B cell (primary cell): ENCODE measurements around the gene EMX1. TPM values are rescaled to one million over a fixed set of nuclear protein-coding genes. Genes with fewer than 3 reads are reported as not detected.

Experiments
- ATAC-seq: fragments of 200-7000 bp; cut with Tn5 transposase; one replicate; pipeline ENCODE4 v1.10.0; 2021; ENCODE audit warnings: low read depth, mild to moderate bottlenecking, moderate number of reproducible peaks, moderate library complexity
- CTCF ChIA-PET: fragments of 350-600 bp; sonication (Branson Sonifier 250); formaldehyde crosslinking; loops from one replicate; lab custom pipeline; 2021; ENCODE audit warnings: antibody characterized with exemption, inconsistent platforms; lab: Charles Lee
- POLR2A ChIA-PET: fragments of 350-600 bp; sonication (Branson Sonifier 250); formaldehyde crosslinking; loops from one replicate; lab custom pipeline; 2021; ENCODE audit warnings: antibody characterized with exemption; lab: Charles Lee
- DNase-seq: peaks from one replicate; pipeline ENCODE4 v3.0.0; 2013
- H2AFZ ChIP-seq: 2 replicates; pipeline ENCODE4 v1.6.1; 2012; ENCODE audit warnings: mild to moderate bottlenecking, low read depth, low read length; ENCODE audit not compliant: insufficient read depth, poor library complexity, severe bottlenecking
- H3K27ac ChIP-seq, 2 donors: 1 replicate in 1 of 2; 2 replicates in 1 of 2; pipeline ENCODE4 v1.5.1; 2012 to 2013; ENCODE audit warnings: low read length in 2 of 2, mild to moderate bottlenecking in 2 of 2, moderate library complexity in 1 of 2
- H3K27me3 ChIP-seq, 4 experiments: fragments of 200-600 bp in 1 of 4; sonication (generic) in 1 of 4; replicated peaks in 1 of 4; 1 replicate in 2 of 4; 2 replicates in 2 of 4; pipeline versions ENCODE4 v1.6.1 to v1.7.0; 2013 to 2016; ENCODE audit warnings: low read length in 3 of 4, mild to moderate bottlenecking in 2 of 4, mixed read lengths in 1 of 4, moderate library complexity in 1 of 4; ENCODE audit not compliant: insufficient read depth in 4 of 4, control insufficient read depth in 3 of 4; ENCODE audit errors: control extremely low read depth in 1 of 4
- H3K36me3 ChIP-seq, 2 experiments: replicated peaks in 1 of 2; 1 replicate in 1 of 2; 2 replicates in 1 of 2; pipeline versions ENCODE4 v1.6.1 to v1.7.1; 2013; ENCODE audit warnings: low read length in 1 of 2; ENCODE audit not compliant: insufficient read depth in 2 of 2, control insufficient read depth in 1 of 2; ENCODE audit errors: control extremely low read depth in 1 of 2, extremely low read depth in 1 of 2
- H3K4me1 ChIP-seq, 2 donors: fragments of 200-600 bp in 1 of 2; sonication (generic) in 1 of 2; 1 replicate in 1 of 2; 2 replicates in 1 of 2; pipeline versions ENCODE4 v1.5.1 to v1.6.1; 2013 to 2017; ENCODE audit warnings: low read length in 2 of 2; ENCODE audit not compliant: control insufficient read depth in 2 of 2, insufficient read depth in 2 of 2
- H3K4me2 ChIP-seq: replicated peaks from 2 replicates; pipeline ENCODE3; 2012; ENCODE audit warnings: mild to moderate bottlenecking, low read depth, low read length; ENCODE audit not compliant: poor library complexity, severe bottlenecking
- H3K4me3 ChIP-seq, 5 experiments: fragments of 200-600 bp in 1 of 5; sonication (generic) in 1 of 5; 1 replicate in 3 of 5; 2 replicates in 2 of 5; pipeline versions ENCODE4 v1.5.1 to v1.7.0; 2011 to 2016; ENCODE audit warnings: low read length in 4 of 5, mild to moderate bottlenecking in 4 of 5, low read depth in 2 of 5, control low read depth in 1 of 5, moderate library complexity in 1 of 5; ENCODE audit not compliant: insufficient read depth in 1 of 5; ENCODE audit errors: control extremely low read depth in 1 of 5, extremely low read depth in 1 of 5
- H3K79me2 ChIP-seq: fragments of 200-600 bp; sonication (generic); one replicate; pipeline ENCODE4 v1.6.0; 2016; ENCODE audit warnings: low read length; ENCODE audit not compliant: control insufficient read depth, insufficient read depth
- H3K9ac ChIP-seq: fragments of 200-600 bp; sonication (generic); 2 replicates; pipeline ENCODE4 v1.6.1; 2017; ENCODE audit warnings: mild to moderate bottlenecking, low read length, moderate library complexity
- H3K9me3 ChIP-seq, 3 donors: one replicate each; pipeline versions ENCODE4 v1.6.1 to v1.7.1; 2013; ENCODE audit warnings: low read length in 2 of 3; ENCODE audit not compliant: control insufficient read depth in 2 of 3, insufficient read depth in 1 of 3; ENCODE audit errors: control extremely low read depth in 1 of 3
- H4K20me1 ChIP-seq: 2 replicates; pipeline ENCODE4 v1.6.0; 2012; ENCODE audit warnings: mild to moderate bottlenecking, low read length; ENCODE audit not compliant: insufficient read depth, control insufficient read depth, poor library complexity, severe bottlenecking
- H3K27ac Mint-ChIP-seq: one replicate; pipeline ENCODE4 v1.8.0; 2021; ENCODE audit warnings: mixed read lengths
- H3K27me3 Mint-ChIP-seq: one replicate; pipeline ENCODE4 v1.8.0; 2021; ENCODE audit warnings: mixed read lengths
- H3K4me1 Mint-ChIP-seq: one replicate; pipeline ENCODE4 v1.8.0; 2021; ENCODE audit warnings: mixed read lengths
- H3K4me3 Mint-ChIP-seq: one replicate; pipeline ENCODE4 v1.8.0; 2021; ENCODE audit warnings: mixed read lengths
- H3K9me3 Mint-ChIP-seq: one replicate; pipeline ENCODE4 v1.8.0; 2022; ENCODE audit warnings: mixed read lengths; ENCODE audit not compliant: insufficient read depth
- EZH2 ChIP-seq: IDR thresholded peaks from 2 replicates; pipeline ENCODE4 v1.6.1; 2012; ENCODE audit warnings: borderline replicate concordance, low read depth, mild to moderate bottlenecking, moderate library complexity, low read length; ENCODE audit not compliant: insufficient read depth, poor library complexity, severe bottlenecking
- WGBS: methylation state at CpG from one replicate; pipeline ENCODE4 v1.1.5; 2013; ENCODE audit warnings: missing lambda C conversion rate; ENCODE audit not compliant: insufficient coverage; 5-methylcytosine and 5-hydroxymethylcytosine counted together
- intact Hi-C: fragments of 100-400 bp; cut with micrococcal nuclease; formaldehyde crosslinking; loops from one replicate; pipeline ENCODE4 v1.10.0; 2022
- polyA plus RNA-seq: library from polyadenylated mRNA; depleted of rRNA; stranded (reverse); fragments of >200 nt; gene quantifications from 2 replicates; pipeline ENCODE4 v1.2.3, GENCODE V29; 2012
- total RNA-seq, 2 donors: library from RNA; stranded (reverse); fragments of 120-200 nt in 1 of 2; gene quantifications; 1 replicate in 1 of 2; 2 replicates in 1 of 2; pipeline versions ENCODE4 v1.2.3 to v1.2.4, GENCODE V29; 2013 to 2022
- TF ChIP-seq, protein P1 (sequence below): fragments of 200-600 bp; IDR thresholded peaks from one replicate; pipeline ENCODE4 v1.8.0; 2022; ENCODE audit warnings: antibody characterized with exemption, mild to moderate bottlenecking

Gene EMX1
- total and polyA plus RNA-seq, 2 donors (not counting 1 experiment from before 2014, with no cell fraction given): not detected

GRCh38 chr2:72919414-72920317 is 2.3 kb downstream of the EMX1 start:
- CTCF ChIA-PET: interaction anchor here (0.7 kb wide), 1 partner anchor 154 kb away, joined by 3 read pairs; no protein-coding TSS in a partner anchor
- peak overlapping the region in 4 of 5 experiments; percentile 15 to 49 (median 34) for H3K4me3 ChIP-seq
- peak overlapping the region; percentile 80 for H3K4me3 Mint-ChIP-seq

More at GRCh38 chr2:72919414-72920317, 2.3 kb downstream of the EMX1 start:
- peak overlapping the region; percentile 83 for H3K4me2 ChIP-seq
- H3K4me1 Mint-ChIP-seq: peaks cover 40% of the 10 kb centered on the region
- TF ChIP-seq EZH2: peak; percentile 96
- TF ChIP-seq, protein P1, sequence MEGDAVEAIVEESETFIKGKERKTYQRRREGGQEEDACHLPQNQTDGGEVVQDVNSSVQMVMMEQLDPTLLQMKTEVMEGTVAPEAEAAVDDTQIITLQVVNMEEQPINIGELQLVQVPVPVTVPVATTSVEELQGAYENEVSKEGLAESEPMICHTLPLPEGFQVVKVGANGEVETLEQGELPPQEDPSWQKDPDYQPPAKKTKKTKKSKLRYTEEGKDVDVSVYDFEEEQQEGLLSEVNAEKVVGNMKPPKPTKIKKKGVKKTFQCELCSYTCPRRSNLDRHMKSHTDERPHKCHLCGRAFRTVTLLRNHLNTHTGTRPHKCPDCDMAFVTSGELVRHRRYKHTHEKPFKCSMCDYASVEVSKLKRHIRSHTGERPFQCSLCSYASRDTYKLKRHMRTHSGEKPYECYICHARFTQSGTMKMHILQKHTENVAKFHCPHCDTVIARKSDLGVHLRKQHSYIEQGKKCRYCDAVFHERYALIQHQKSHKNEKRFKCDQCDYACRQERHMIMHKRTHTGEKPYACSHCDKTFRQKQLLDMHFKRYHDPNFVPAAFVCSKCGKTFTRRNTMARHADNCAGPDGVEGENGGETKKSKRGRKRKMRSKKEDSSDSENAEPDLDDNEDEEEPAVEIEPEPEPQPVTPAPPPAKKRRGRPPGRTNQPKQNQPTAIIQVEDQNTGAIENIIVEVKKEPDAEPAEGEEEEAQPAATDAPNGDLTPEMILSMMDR: no peak
- H3K27ac Mint-ChIP-seq: no peak overlapping the region
- H3K27me3 Mint-ChIP-seq: peaks cover 57% of the 10 kb centered on the region
- H3K9ac ChIP-seq: peak overlapping the region; percentile 55
- ATAC-seq: no peak
- H3K27me3 ChIP-seq: peaks cover 0 to 92% (median 78%) of the 10 kb centered on the region in 4 experiments
- peaks cover 0 to 61% (median 0%) of the 10 kb centered on the region in 3 donors for H3K9me3 ChIP-seq
- no peaks in the 10 kb centered on the region for H3K79me2 ChIP-seq
- no peaks in the 10 kb centered on the region for H3K9me3 Mint-ChIP-seq
- POLR2A ChIA-PET: no interaction called here
- intact Hi-C loops: loop anchor here (5.0 kb wide), 2 partner anchors 193 to 772 kb away; partner anchors contain the start of genes CYP26B1 and RAB11FIP5
- 12% methylated on average over 42 of the region's 48 CpGs for WGBS
- H2AFZ ChIP-seq: peak overlapping the region; percentile 51
- peaks cover 63 to 81% of the 10 kb centered on the region in 2 donors for H3K4me1 ChIP-seq
- DNase-seq: peak; percentile 46
- H3K36me3 ChIP-seq: no peaks in the 10 kb centered on the region
- no peaks in the 10 kb centered on the region for H4K20me1 ChIP-seq
- H3K27ac ChIP-seq: no peak overlapping the region
